Keratinocyte (primary cell): ENCODE data around the gene CAPN1.

Experiments used
- EZH2 ChIP-seq: IDR thresholded peaks from one replicate; pipeline ENCODE4 v1.6.1; 2012; ENCODE audit warnings: inconsistent platforms, mild to moderate bottlenecking, low read length, moderate library complexity
- TF ChIP-seq, protein P1 (sequence below), 3 experiments: IDR thresholded peaks in 1 of 3; conservative IDR thresholded peaks in 1 of 3; optimal IDR thresholded peaks in 1 of 3; 2 replicates in 2 of 3; 3 replicates in 1 of 3; pipeline versions ENCODE3 to v1.5.1; 2011; ENCODE audit warnings: low read length in 3 of 3, mild to moderate bottlenecking in 3 of 3, moderate library complexity in 2 of 3, control low read depth in 1 of 3, inconsistent platforms in 1 of 3; ENCODE audit not compliant: insufficient read depth in 2 of 3; ENCODE audit errors: extremely low read depth in 1 of 3

DNA sequence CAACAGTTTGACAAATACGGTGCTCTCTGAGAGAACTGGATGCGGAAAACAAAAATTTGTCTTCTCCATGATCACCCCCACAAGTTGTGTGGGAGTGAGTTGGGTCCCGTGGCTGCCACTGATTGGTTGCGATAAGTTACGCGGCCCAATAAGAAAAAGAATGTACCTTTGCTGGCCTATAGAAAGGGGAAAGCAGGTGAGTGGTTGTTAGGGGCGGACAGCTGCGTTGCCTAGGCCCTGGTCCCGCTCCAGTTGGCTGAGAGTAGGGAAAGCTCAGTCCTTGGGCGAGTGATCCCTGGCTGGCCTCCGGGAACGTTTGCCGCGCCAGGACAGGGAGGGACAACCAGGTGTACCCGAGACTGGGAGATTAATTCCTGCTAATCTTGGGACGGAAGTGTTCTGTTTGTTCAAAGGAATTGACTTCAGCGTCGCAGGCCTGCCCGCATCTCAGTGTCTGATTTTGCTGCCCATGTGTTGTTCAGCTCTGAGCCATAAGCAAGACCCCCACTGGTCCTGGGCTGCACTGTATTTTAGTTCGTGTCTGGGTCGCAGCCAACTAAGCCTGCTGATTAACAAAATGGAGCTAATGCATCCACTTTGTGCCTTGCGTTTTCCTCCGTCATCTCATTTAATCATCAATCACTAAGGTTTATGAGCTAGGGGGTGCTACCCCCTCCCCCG is 46.6 kb upstream of the CAPN1 start:
- TF ChIP-seq EZH2: no peak
- TF ChIP-seq, protein P1, sequence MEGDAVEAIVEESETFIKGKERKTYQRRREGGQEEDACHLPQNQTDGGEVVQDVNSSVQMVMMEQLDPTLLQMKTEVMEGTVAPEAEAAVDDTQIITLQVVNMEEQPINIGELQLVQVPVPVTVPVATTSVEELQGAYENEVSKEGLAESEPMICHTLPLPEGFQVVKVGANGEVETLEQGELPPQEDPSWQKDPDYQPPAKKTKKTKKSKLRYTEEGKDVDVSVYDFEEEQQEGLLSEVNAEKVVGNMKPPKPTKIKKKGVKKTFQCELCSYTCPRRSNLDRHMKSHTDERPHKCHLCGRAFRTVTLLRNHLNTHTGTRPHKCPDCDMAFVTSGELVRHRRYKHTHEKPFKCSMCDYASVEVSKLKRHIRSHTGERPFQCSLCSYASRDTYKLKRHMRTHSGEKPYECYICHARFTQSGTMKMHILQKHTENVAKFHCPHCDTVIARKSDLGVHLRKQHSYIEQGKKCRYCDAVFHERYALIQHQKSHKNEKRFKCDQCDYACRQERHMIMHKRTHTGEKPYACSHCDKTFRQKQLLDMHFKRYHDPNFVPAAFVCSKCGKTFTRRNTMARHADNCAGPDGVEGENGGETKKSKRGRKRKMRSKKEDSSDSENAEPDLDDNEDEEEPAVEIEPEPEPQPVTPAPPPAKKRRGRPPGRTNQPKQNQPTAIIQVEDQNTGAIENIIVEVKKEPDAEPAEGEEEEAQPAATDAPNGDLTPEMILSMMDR (optimal IDR thresholded peaks at IDR 0.05 in 1 of 3, IDR thresholded peaks at IDR 0.05 in 1 of 3, conservative IDR thresholded peaks at IDR 0.05 in 1 of 3; ENCODE audit: extremely low read depth in 1 of 3, insufficient read depth in 2 of 3, low read length in 3 of 3): no peak
